ENCODE measurements around the gene POLR3H.

Gene POLR3H

DNA sequence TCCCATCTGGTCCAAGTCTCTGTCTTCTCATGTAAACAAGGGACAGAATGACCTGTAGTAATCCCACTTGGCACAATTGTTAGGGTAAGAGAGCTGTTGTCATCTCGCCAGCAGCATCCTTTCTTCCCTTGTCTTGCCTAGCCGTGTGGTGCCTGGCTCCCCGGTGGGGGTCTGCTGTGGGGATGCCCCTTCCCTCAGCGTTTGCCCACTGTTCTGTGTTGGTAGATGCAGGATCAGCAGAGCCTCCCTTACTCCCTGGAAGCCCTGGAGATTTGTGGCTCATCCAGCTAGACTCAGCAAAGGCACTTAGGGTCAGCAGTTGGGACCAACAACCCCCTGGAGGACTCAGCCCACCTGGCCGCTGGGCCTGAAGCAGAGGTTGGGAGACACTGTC lies 62.3 kb downstream of the POLR3H start:
- DNase-seq (ENCODE audit: low read depth in 2 of 2) = no peak

- no peak for DNase-seq (ENCODE audit: low read depth in 2 of 2)
Measured at GRCh38 chr22:41481131-41481830, 63.0 kb downstream of the POLR3H start.

GRCh38 chr22:41480397-41480735 lies 63.9 kb downstream of the POLR3H start:
- DNase-seq (ENCODE audit: low read depth in 2 of 2) = no peak

DNA sequence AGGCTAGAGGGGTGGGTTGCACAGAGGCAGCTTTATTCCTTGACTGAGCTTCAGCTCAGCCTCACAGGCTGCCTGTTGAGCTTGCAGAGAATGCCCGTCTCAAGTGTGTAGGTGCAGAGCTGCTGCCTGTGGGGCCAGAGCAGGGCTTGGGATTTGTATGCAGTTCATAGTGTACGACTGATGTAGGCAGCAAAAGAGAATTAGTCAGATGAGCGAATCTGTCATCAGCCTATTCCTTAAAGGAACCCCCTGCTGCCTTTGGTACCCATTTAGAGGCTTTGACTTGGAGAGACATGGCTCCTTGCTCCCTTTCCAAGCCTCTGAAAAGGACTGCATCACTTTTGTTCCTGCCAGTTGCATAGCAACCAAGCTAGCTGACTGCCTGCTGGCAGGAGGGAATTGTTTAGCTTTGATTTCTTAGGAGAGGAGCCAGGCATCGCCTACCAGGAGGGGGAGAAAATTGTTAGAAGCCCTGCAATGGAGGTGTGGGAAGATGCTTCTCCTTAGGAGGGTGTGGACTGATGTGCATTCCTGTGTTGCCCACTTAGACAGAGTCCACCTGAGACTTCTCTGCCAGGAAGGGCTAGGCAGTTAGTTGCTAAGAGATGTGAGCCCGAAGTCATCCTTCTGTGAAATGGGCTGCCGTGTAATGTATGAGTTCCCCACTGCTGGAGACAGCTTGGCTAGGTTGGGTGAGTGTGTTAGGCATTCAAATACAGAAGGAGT lies 64.4 kb downstream of the POLR3H start:
- no peak for DNase-seq (ENCODE audit: low read depth in 2 of 2)

- no peak for DNase-seq (ENCODE audit: low read depth in 2 of 2)
Measured at GRCh38 chr22:41478891-41479521, 65.3 kb downstream of the POLR3H start.

DNA sequence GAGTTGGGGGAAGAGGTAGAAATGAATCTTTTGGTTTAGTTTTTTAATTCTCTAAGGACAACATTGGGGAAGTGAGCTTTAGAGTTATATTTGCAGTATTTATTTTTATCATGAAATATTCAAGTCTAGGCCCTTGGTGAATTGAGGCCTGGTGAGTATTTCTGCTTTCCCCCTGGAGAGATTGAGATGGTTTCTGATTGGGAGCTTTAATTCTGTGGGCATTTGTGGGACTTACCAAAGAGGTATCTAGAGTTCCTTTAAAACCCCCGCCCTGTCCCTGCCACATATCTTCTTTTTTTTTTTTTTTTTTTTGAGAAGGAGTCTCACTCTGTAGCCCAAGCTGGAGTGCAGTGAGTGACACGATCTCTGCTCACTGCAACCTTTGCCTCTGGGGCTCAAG lies 65.8 kb downstream of the POLR3H start:
- DNase-seq (ENCODE audit: low read depth in 2 of 2) = no peak
